HG02623 (cell line): ENCODE data around the gene COTL1.

Experiments
- ATAC-seq: cut with Tn5 transposase; IDR thresholded peaks from one replicate; pipeline ENCODE4 v1.9.1; 2021; ENCODE audit warnings: moderate library complexity; ENCODE audit not compliant: unreplicated experiment

COTL1 gene

GRCh38 chr16:84597931-84598351, 19.9 kb downstream of the COTL1 start:
- ATAC-seq, result no peak

DNA sequence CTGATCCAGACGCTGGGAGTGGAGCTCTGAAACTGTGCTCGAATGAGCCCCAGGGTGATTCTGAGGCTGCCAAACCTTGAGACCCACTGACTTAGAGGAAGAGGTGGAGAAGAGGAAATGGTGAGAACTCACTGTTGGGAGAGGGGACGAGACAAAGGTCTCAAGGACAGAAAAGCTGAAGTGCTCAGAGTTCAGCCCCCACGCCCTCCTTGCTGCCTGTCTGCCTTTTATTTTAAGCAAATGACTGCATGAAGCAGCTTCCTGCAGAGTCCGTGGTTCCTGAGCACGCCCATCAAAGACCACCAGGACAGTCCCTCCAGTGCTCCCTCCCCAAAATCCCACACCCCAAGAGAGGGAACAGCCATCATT, 20.4 kb downstream of the COTL1 start:
- no peak for ATAC-seq

- no peak for ATAC-seq
These were observed 20.9 kb downstream of the COTL1 start for GRCh38 chr16:84596801-84597527.

GRCh38 chr16:84596161-84596560, 21.7 kb downstream of the COTL1 start:
- no peak for ATAC-seq

GRCh38 chr16:84595052-84595481, 22.8 kb downstream of the COTL1 start:
- no peak for ATAC-seq

- no peak for ATAC-seq
These were observed 23.2 kb downstream of the COTL1 start for GRCh38 chr16:84594725-84595038.

DNA sequence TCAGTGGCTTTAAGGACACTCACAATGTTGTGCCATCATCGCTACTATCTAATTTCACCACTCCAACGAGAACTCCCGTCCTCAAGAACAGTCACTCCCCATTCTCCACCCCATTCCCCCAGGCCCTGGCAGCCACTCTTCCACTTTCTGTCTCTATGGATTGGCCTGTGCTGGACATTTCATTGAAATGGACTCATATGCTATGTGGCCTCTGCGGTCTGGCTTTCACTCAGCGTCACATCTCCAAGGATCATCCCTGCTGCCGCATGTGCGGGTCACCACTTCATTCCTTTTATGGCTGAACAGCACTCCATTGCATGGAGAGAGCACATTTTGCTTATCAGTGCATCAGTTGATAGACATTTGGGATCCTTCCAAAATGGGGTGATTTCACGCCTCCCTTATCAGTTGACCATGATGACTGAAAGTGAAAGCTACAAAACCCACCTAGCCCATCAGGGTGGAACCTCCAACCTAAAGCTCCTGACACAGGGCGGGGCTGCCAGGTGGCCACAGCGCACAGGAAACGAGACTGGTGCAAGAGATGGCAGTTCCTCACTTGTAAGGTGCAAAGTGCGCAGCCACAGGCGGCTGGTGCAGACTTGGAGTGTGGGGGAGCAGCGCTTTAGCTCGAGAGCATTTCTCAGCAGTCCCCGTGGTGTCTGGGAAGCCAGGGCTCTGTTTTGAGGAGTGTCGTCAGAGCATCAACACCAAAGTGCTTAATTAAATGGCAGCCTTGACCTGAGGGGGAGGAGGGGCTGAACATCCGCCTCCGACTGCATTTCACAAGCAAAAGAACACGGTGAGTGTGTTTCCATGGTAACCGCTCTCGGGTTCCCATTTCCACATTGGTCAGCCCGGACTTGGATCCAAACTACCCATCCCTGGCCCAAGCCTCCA, 23.8 kb downstream of the COTL1 start:
- peak; percentile 74 for ATAC-seq

- no peak for ATAC-seq
These were observed 25.2 kb downstream of the COTL1 start for GRCh38 chr16:84592718-84593117.

GRCh38 chr16:84589975-84590719, 27.7 kb downstream of the COTL1 start:
- no peak for ATAC-seq

DNA sequence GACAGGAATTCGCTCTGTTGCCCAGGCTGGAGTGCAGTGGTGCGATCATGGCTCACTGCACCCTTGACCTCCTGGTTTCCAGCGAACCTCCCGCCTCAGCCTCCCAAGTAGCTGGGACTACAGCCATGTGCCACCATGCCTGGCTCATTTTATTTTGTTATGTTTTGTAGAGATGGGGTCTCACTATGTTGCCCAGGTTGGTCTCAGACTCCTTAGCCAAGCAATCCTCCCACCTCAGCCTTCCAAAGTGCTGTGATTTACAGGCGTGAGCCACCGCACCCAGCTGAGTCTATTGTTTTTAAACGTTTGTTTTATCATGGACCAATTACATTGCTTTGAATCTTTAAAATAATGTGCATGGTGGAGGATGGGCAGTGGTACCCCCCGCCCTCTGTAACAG, 28.9 kb downstream of the COTL1 start:
- ATAC-seq, result no peak

GRCh38 chr16:84585886-84586285, 32.0 kb downstream of the COTL1 start:
- peak; percentile 68 for ATAC-seq

GRCh38 chr16:84585467-84585866, 32.4 kb downstream of the COTL1 start:
- no peak for ATAC-seq

DNA sequence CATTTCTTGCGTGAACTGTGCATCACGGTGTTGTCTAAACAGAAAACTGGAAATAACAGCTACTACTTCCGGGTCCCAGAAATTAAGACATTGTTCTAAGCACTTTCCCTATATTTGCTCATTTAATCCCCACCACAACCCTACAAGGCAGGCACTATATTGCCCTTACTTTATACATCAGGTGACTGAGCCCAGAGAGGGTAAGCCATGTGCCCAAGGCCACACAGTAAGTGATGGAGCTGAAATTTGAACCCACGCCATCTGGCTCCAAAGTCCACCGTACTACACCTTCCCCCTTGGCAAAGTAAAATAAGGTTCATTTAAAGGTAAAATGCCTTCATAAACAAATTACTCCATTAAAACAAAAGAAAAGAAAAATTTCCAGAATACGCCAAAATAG, 33.2 kb downstream of the COTL1 start:
- no peak for ATAC-seq

- ATAC-seq, result no peak
These were observed 33.9 kb downstream of the COTL1 start for GRCh38 chr16:84583995-84584394.

DNA sequence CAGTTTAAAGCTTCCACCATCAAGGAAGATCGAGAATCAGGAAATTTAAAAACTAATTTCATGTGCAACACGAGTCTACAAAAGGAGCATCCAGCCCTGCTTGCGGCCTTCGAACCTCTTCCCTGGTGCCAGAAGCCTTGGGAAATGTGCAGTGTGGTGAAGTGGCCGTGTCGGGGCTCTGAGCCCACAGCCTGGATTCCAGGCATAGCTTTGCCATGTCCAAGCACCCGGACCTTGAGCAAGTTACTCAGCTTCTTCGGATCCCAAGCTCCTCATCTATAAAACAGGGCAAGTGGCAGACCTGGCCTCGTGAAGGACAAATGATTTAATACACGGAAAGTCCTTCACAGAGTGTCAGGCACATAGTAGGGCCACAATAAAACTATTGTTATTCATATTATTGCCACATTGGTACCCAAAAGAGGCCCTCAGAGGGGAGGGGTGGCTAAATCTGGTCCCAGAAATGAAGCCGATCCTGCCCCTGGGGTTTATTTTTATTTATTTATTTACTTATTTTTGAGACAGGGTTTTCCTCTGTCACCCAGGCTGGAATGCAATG, 34.8 kb downstream of the COTL1 start:
- ATAC-seq, result no peak

DNA sequence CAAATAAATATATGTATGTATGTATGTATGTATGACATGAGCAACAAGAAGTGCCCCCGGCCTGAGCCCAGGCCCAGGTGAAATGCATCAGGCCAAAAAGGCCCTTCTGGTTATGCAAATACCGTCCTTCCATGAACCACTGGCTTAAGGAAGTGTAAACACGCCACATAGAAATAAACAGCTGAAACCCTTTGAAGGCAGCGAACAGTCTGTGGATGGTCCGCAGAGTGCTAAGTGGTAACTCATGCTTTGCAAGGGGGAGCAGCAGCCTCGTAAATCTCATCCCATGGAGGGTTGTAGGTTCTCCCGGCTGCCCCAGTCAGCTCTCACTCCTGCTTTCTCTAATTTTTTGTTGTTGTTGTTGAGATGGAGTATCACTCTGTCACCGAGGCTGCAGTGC, 36.7 kb downstream of the COTL1 start:
- no peak for ATAC-seq

GRCh38 chr16:84579936-84580335, 37.9 kb downstream of the COTL1 start:
- no peak for ATAC-seq

DNA sequence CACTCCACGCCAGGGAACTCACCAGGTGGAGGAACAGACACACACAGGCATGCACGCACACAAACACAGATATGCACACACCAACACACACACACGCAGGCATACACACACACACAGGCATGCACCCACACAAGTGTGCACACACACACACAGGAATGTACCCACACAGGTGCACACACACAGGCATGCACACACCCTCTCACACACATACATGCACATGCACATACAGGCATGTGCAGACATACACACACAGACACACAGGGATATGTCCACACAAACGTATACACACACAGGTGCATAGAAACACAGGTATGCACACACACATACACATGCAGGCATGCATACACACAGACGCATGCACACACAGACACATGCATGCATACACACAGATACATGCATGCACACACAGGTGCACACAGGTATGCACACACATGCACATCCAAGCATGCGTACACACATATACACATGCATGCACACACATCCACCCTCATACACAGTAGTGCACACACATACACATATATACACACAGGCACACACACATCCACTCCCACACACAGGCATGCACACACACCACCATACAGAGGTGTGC, 39.2 kb downstream of the COTL1 start:
- no peak for ATAC-seq

GRCh38 chr16:84577034-84577803, 40.7 kb downstream of the COTL1 start:
- no peak for ATAC-seq

DNA sequence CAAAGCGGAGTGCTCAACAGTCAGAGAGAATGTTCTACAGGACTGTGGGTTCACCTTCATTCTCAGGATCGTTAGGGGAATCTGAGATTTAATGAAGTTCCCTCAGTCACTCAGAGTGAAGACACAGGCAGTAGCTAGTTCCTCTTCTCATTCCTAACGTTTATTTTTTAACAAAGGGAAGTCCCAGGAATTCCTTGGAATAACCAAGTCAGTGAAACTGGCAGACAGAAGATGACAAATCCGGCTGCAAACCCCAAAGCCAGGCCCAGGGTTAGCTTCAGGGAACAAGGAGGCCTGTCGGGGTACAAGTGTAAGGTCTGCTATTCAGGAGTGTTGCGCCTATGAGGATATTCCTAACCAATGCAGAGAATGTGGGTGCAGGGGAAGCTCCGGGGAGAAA, 42.0 kb downstream of the COTL1 start:
- no peak for ATAC-seq
